NAMALWA (cell line): Measurements from ENCODE around the gene ASRGL1.

Experiments used
- DNase-seq: peaks from one replicate; pipeline ENCODE4 v3.0.0-alpha.2; 2015; ENCODE audit warnings: low spot score

The ASRGL1 gene

DNA sequence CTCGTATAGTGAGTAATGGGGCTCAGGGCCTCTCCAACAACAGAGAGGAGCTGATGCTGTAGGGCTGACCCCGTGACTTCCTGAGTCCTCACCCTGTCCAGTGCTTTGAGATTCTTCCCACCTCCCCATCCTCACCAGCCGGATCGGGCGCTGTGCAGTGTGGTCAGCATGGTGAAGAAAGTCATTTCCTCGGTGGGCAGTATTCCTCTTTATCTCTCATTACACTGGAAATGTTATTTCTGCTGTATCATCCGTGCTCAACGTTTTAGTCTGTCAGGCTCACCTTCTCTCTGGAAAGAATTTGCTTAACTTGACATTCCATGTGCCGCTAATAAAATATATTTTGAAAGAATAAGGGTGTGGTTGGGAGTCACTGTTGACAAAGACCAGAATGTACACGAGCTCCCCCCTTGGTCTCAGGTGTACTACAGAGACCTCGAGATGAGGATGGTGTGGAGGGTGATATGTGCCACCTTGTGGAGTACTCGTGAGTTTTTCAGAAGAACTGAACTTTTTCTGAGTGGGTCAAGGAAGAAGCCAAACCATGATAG lies 55.9 kb downstream of the ASRGL1 start:
- peak; percentile 65 for DNase-seq

- no peak for DNase-seq
Observed at GRCh38 chr11:62393735-62394134, 56.5 kb downstream of the ASRGL1 start.

GRCh38 chr11:62394825-62395538 lies 57.7 kb downstream of the ASRGL1 start:
- DNase-seq: peak; percentile 83

- no peak for DNase-seq
Observed at GRCh38 chr11:62395885-62396551, 58.8 kb downstream of the ASRGL1 start.

DNA sequence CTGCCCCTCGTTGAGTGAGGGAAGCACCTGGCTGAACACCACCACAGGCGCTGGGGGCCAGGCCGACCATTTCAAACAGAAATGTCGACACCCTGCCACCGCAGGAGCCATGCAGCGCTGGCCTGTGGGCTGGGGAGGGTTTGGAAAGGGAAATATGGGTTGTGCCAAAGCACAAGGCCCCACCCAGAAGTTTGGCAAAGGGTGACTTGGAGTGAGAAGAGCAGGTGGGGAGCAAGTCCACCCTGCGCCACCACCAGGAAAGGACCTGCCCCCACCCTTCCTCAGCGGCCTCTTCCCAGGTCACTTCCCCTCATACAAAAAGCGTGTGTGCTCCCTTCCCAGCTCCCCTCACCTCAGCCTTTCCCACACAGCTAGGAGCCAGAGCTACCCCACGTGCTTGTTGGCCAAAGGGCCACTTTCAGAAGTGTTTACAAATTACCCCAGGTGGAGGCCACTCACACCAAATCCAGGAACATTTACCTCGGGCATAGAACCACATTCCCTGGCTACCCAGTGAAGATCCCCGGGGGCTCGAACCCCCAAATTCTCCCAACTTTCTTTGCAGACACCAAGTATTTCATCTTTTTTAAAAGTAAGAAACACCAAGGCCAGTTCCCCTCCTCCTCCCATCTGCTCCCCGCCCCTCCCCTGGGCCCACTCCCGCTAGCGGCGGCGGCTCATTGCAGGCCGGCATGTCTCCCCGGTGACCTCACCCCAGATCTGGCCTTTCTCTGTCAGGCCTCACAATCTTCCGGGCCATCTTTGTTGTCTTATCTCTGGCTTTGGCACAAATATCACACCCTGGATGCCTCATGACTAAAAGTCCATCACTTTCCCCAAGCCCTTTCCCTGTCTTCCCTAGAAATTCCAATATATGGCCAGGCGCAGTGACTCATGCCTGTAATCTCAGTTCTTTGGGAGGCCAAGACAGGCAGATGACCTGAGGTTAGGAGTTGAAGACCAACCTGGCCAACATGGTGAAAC lies 61.1 kb downstream of the ASRGL1 start:
- no peak for DNase-seq

- no peak for DNase-seq
Observed at GRCh38 chr11:62399172-62399877, 62.1 kb downstream of the ASRGL1 start.

DNA sequence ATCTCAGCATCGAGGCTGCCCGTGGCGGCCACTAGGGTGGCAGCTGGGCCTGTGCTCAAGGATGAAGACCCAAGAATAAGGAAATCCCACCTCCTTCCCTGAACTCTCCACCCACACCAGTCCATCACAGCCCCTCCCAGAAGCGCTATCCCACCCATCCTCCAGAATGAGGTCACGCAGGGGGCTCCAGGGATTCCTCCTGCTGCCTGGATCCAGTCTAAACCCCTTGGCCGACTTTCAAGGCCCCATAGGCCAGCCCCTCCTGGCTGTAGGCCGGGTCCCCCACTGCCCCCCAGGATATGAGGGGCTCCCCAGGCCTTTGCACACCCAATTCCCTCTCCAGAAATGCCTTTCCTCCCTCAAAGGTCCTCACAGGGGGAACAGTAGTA lies 62.6 kb downstream of the ASRGL1 start:
- no peak for DNase-seq

DNA sequence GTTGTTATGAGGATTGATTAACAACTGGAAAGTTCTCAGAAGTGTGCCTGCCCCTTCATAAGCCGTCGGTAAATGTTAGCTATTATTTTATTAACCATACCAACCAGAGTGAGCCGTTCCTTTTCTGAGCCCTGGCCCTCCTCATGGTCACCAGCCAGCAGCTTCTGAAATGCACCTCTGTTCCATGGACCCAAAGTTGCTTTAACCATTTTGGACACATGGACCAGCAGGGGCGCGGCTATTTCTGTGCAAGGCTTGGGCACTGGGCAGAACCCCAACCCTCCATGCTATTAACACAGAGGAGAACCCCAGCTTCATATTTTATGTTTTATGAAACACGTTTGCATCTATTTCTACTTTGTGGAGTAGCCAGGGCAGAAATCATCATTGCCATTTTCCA lies 63.0 kb downstream of the ASRGL1 start:
- DNase-seq: no peak

DNA sequence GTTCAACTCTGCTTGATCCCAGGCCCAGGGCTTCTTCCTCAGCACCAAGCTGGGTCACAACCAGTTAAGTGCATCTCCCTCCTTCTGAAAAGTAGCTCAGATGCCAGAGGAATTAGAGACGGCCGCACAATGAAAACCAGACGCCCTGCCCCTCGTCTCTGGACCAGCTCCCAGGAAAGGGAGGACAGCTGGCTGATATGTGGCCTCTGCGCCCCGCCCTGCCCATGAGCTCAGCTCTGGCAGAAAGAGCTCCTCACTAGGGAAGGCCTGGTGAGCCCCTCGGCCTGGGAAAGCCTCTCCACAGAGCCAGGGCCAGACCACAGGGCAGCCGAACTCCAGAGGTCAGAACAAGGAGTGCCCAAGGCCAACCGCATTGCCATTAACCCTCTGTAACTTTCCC lies 63.5 kb downstream of the ASRGL1 start:
- DNase-seq: no peak

DNA sequence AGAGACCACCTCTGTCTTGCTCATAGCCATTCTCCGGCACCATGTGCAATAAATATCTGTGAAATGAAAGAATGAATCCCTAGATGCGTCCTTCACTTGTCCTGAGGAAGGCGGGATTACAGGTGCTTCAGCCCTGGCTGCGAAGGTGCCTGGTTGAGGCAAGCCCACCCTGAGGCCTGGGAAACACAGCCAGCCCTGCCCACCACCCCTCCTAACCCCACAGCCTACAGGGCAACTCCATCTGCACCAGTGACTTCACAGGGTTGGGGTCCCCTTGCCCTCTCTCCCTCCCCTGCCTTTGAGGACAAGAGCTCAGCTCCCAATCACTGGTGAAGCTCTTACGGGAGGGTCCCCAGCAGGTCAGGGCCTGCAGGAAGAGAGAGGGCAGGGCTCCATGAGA lies 64.1 kb downstream of the ASRGL1 start:
- no peak for DNase-seq

DNA sequence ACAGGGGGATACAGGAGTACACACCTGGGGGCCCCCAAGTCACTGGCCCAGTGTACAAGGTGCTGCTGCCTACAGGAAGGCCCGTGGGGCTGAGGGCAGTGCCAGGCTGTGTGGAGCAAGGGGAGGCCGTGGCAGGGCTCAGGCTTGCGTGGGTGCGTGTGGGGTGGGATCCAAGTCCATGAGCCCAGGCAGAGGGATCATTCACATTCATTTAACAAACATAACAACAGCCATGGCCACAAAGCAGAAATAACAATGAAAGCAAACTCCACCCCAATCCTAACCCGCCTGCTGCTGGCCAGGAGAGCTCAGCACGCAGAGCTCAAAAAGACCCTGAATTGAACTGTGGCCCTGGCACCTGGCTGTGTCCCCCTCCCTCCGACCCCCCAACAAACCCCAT lies 64.6 kb downstream of the ASRGL1 start:
- DNase-seq: no peak

GRCh38 chr11:62402226-62402959 lies 65.1 kb downstream of the ASRGL1 start:
- DNase-seq: no peak

DNA sequence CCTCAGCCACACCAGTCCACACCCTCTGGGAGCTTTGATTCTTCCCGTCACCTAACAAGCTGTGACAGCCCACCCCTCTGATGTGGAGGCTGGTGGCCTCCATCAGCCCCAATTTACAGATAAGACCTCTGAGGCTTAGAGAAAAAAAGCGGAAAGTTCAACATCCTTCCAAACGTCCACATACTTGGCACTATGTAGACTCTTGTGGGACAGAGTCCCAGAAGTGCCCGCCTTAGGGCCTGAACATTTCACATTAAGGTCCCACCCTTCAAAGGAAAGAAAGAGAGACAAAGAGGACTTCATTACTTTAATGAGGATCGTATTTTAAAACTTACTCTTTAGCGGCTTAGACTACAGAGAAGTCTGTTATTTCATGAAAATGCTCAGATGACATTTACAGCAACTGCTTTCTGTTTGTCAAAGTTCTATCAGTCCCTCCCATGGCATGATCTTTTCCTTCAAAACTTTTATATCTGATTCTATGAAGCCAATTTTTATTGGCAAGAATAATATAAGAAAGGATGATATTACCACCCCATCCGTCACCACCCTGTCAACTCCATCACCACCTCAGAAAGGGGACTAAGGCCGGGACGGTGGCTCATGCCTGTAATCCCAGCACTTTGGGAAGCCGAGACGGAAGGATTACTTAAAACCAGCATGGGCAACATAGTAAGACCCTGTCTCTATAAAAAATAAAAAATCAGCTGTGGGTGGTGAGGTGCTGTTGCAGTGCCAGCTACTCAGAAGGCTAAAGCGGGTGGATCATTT lies 65.9 kb downstream of the ASRGL1 start:
- DNase-seq: no peak

DNA sequence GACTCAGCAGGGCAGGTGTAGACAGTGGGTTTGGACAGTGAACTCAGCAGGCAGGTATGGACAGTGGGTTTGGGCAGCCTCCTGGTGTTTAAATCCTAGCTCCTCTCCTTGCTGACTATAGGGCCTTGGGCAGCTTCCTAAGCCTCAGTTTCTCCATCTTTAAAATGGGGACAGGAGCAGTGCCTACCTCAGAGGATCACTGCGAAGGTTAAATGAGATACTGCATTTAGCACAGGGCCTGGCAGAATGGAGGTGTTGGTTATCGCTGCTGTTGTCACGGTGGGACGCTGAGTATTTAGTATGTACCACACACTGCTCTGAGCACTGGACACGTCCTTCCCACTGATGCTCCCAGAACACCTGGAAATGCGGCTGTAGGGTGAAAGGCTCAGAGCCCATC lies 67.2 kb downstream of the ASRGL1 start:
- no peak for DNase-seq

- no peak for DNase-seq
Observed at GRCh38 chr11:62404901-62405300, 67.7 kb downstream of the ASRGL1 start.

DNA sequence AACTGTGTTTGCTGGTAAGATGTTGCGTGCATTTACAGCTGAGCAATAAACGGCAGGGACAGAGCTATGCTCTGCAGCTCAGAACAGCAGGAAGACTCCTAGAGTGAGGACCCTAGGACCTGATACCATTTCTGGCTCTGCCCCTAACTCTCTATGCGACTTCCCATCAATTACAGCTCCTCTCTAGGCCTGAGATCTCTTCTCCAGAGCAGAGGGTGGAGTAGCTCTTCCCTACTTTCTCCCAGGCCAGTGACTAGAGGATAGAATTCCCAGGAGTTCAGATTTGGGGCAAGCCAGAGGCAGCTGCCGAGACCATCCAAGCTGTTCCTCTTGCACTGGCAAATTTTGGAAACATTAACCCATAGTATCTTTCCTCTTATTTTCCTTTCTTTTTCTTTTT lies 68.8 kb downstream of the ASRGL1 start:
- no peak for DNase-seq

DNA sequence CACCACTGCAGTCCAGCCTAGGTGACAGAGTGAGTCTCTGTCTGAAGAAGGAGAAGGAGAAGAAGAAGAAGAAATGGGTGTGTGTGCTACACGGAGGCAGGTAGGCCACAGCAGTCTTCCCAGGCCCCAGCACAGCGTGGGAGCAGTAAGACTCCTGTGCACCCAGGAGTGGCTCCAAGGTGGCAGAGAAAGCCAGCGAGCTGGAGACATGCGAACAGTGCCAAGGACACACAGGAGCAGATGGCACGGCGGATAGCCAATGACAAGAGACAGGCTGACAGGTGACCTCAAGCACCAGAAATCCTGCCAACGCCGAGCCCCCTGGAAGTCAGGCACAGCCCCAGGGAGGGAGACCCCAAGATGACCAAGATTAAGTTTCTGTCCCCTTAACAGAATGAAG lies 72.6 kb downstream of the ASRGL1 start:
- no peak for DNase-seq

- no peak for DNase-seq
Observed at GRCh38 chr11:62410972-62411371, 73.7 kb downstream of the ASRGL1 start.

DNA sequence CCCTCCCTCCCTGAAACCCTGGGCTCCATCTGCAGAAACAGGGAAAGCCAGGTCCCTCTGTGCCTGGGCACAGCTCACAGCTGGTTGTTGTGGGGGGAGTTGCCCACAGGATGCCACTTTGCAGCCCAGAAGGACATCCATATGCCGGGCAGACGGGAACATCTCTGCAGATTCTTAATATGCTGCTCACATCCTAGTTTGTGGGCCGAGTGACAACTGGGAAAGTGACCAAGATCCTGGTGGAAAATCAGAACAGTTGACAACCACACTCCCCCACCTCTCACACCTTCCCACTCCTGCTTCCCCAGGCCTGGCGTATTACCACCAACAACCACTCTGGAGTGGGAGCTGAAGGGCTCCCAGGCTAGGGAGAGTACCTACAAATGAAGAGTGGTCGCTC lies 74.3 kb downstream of the ASRGL1 start:
- DNase-seq: no peak

- DNase-seq: peak; percentile 15
Observed at GRCh38 chr11:62413060-62413696, 75.9 kb downstream of the ASRGL1 start.
